NCI-H187 treated with DMSO at 0.1 percent for 48 hours (cell line): ENCODE results near the gene CBFA2T2.
"Not testable (repeated sequence)": the region's sequence is repeated elsewhere in the genome, so short reads cannot be mapped to it uniquely, and the experiment has no call there.

Source experiments
- DNase-seq: peaks from one replicate; lab custom pipeline; 2025; lab: John Stamatoyannopoulos, UW

Gene CBFA2T2

GRCh38 chr20:33697129-33697528 lies 207.2 kb downstream of the CBFA2T2 start:
- no peak for DNase-seq

GRCh38 chr20:33698966-33699365 lies 209.1 kb downstream of the CBFA2T2 start:
- not testable (repeated sequence) for DNase-seq
